Heart right ventricle (tissue), 16 donors: ENCODE data around the gene ARRDC3. TPM values are rescaled to one million over a fixed set of nuclear protein-coding genes. Genes with fewer than 3 reads are reported as not detected.

Experiments used
- ATAC-seq, 8 donors: fragments of 200-7000 bp; cut with Tn5 transposase; one replicate each; pipeline ENCODE4 v1.9.1; 2020; ENCODE audit warnings: mild to moderate bottlenecking in 8 of 8, moderate library complexity in 8 of 8, moderate number of reproducible peaks in 1 of 8
- DNase-seq, 2 donors: peaks; one replicate each; pipeline ENCODE4 v3.0.0-alpha.2; 2020
- H3K27ac ChIP-seq, 10 donors: fragments of 200-600 bp; sonication (generic) in 2 of 10; one replicate each; pipeline versions ENCODE4 v1.5.0 to v1.8.0; 2020 to 2022; ENCODE audit warnings: mild to moderate bottlenecking in 3 of 10
- H3K27me3 ChIP-seq, 7 donors: fragments of 200-600 bp; one replicate each; pipeline ENCODE4 v1.8.0; 2021 to 2022; ENCODE audit warnings: mild to moderate bottlenecking in 2 of 7
- H3K36me3 ChIP-seq, 9 donors: fragments of 200-600 bp; sonication (generic) in 1 of 9; one replicate each; pipeline versions ENCODE4 v1.5.0 to v1.8.0; 2020 to 2022; ENCODE audit warnings: mild to moderate bottlenecking in 2 of 9
- H3K4me1 ChIP-seq, 9 donors: fragments of 200-600 bp; sonication (generic) in 1 of 9; one replicate each; pipeline versions ENCODE4 v1.5.0 to v1.8.0; 2020 to 2022; ENCODE audit warnings: mild to moderate bottlenecking in 4 of 9
- H3K4me3 ChIP-seq, 10 donors: fragments of 200-600 bp; sonication (generic) in 2 of 10; one replicate each; pipeline versions ENCODE4 v1.5.0 to v1.8.0; 2020 to 2022; ENCODE audit warnings: mild to moderate bottlenecking in 7 of 10, moderate library complexity in 2 of 10
- H3K9me3 ChIP-seq, 11 donors: fragments of 200-600 bp in 10 of 11; sonication (generic) in 2 of 11; one replicate each; pipeline versions ENCODE4 v1.5.0 to v1.8.0; 2013 to 2022; ENCODE audit warnings: mild to moderate bottlenecking in 2 of 11, control low read depth in 1 of 11, moderate library complexity in 1 of 11
- WGBS, 2 donors: extraction: QIAGEN DNeasy Blood & Tissue Kit; methylation state at CpG; one replicate each; pipeline ENCODE4 v1.1.7; 2013; ENCODE audit warnings: inconsistent platforms in 1 of 2; 5-methylcytosine and 5-hydroxymethylcytosine counted together
- intact Hi-C, 10 donors: fragments of 100-400 bp; cut with DNase I; formaldehyde crosslinking; loops; one replicate each; pipeline versions ENCODE4 v1.11.1 to v1.14.2; 2022
- polyA plus RNA-seq, 2 donors: library from polyadenylated mRNA; stranded (reverse); fragments of 200-250 nt; gene quantifications; one replicate each; pipeline ENCODE4 v1.2.3, GENCODE V29; 2013
- total RNA-seq, 10 donors: library from RNA; stranded (reverse); fragmentation: NEBNext Ultra II Directional in 3 of 10; extraction: Animal tissue kit (Norgen Biotek cat#: 25700) in 3 of 10; gene quantifications; one replicate each; pipeline versions ENCODE4 v1.2.1 to v1.2.4, GENCODE V29; 2021 to 2023
- TF ChIP-seq, protein P1 (sequence below), 9 donors: fragments of 200-600 bp; sonication (generic) in 2 of 9; IDR thresholded peaks; one replicate each; pipeline versions ENCODE4 v1.5.0 to v1.8.0; 2021 to 2022; ENCODE audit warnings: antibody characterized with exemption in 9 of 9, mild to moderate bottlenecking in 5 of 9, moderate library complexity in 1 of 9
- donor health status: Arrhythmogenic right ventricular cardiomyopathy.
- donor health status: ischemic (EF 13 %, LVEDD 7.1; RV severe dilation, severe dysfunction).
- donor health status: healthy with polysubstance abuse.
- donor health status: DM: no; HTN: yes; CAD: no.
- donor health status: DM: no; HTN: no; CAD: no.
- donor health status: ischemic (EF 25% LVEDD 6.9; RV normal size, moderate dysfunction).
- donor health status: ischemic (EF 25% LVEDD 5.7; RV mildly dilated, moderate dysfunction).
- donor health status: healthy.
- donor health status: DM: yes; HTN: yes; CAD: no.
- donor health status: Ischemic cardiomyopathy.
- donor health status: ischemic (EF 35%, LVEDD 5.7; RV mildly dilated, moderate dysfunction).
- donor health status: nonischemic (EF 11% LVEDD 7.7; RV severe dilation, severe dysfunction).
- donor health status: DM: yes; HTN: yes; CAD: no.
- donor health status: PGD.
- donor health status: ischemic (EF 29% LVEDD 5.4; RV normal size, mild dysfunction).
- donor health status: nonischemic (EF 23%, LVEDD 6.1; RV moderate dilation, normal function).

Gene ARRDC3
- total and polyA plus RNA-seq, 12 donors: 4.8 to 61.5 (median 17.7) TPM

DNA sequence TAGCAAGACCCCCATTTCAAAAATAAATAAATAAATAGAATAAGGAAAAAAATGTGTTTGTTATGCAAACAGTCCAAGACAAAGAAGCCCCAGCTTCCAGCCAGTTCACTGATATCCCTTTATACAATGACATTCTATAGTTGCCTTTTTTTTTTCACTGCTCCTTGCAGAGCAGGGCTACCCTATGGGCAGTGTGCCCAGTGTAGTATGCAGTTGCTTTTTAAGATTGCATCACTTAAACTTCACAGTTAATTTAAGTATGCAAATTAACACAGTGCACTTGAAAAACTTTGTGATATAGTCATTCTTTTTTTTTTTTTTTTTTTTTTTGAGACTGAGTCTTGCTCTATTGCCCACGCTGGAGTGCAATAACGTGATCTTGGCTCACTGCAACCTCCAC lies 40.8 kb upstream of the ARRDC3 start:
- Histone ChIP-seq H3K4me3 (no peak overlapping the region), H3K27ac (no peak overlapping the region), H3K9me3 (peaks cover 0 to 6% (median 0%) of the 10 kb centered on the region in 11 donors), H3K4me1 (no peaks in the 10 kb centered on the region), H3K27me3 (no peaks in the 10 kb centered on the region), H3K36me3 (no peaks in the 10 kb centered on the region)
- no peak for ATAC-seq
- TF ChIP-seq, protein P1, sequence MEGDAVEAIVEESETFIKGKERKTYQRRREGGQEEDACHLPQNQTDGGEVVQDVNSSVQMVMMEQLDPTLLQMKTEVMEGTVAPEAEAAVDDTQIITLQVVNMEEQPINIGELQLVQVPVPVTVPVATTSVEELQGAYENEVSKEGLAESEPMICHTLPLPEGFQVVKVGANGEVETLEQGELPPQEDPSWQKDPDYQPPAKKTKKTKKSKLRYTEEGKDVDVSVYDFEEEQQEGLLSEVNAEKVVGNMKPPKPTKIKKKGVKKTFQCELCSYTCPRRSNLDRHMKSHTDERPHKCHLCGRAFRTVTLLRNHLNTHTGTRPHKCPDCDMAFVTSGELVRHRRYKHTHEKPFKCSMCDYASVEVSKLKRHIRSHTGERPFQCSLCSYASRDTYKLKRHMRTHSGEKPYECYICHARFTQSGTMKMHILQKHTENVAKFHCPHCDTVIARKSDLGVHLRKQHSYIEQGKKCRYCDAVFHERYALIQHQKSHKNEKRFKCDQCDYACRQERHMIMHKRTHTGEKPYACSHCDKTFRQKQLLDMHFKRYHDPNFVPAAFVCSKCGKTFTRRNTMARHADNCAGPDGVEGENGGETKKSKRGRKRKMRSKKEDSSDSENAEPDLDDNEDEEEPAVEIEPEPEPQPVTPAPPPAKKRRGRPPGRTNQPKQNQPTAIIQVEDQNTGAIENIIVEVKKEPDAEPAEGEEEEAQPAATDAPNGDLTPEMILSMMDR (IDR thresholded peaks at IDR 0.05): no peak
- intact Hi-C loops: loop anchor here in 2 of 10 donors (5.0 to 10.0 kb wide), 2 partner anchors 557 to 559 kb away; no protein-coding TSS in a partner anchor
- 100% methylated on average over 2 of the region's 2 CpGs for WGBS, 2 donors
- no peak for DNase-seq

DNA sequence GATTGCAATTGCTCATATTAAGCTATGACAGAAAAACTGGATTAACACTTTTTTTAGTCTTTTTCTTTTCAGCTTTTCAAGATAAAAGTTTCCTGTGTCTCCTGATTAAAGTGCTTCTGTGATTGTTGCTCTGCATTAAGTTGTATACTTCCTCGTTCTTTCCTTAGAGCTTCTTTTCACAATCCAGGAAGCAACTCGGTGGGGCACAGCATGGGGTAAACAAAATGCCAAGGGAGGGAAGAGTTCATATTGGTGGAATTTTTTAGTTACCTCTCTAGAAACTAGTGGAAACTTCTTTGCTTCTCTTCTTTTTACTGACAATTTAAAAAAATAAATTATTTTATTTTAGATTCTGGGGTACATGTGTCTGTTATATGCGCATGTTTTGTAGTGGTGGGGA lies 37.8 kb upstream of the ARRDC3 start:
- H3K4me1 ChIP-seq: no peaks in the 10 kb centered on the region
- no peak for DNase-seq
- H3K27ac ChIP-seq: no peak overlapping the region
- no peak overlapping the region for H3K4me3 ChIP-seq
- WGBS, 2 donors: 60 to 65% methylated on average over 3 of the region's 3 CpGs
- no peaks in the 10 kb centered on the region for H3K36me3 ChIP-seq
- peaks cover 0 to 4% (median 0%) of the 10 kb centered on the region in 11 donors for H3K9me3 ChIP-seq
- no peaks in the 10 kb centered on the region for H3K27me3 ChIP-seq
- no peak for ATAC-seq
- TF ChIP-seq, protein P1 (IDR thresholded peaks at IDR 0.05): no peak
- intact Hi-C loops: loop anchor here in 2 of 10 donors (5.0 to 10.0 kb wide), 2 partner anchors 554 to 556 kb away; no protein-coding TSS in a partner anchor

DNA sequence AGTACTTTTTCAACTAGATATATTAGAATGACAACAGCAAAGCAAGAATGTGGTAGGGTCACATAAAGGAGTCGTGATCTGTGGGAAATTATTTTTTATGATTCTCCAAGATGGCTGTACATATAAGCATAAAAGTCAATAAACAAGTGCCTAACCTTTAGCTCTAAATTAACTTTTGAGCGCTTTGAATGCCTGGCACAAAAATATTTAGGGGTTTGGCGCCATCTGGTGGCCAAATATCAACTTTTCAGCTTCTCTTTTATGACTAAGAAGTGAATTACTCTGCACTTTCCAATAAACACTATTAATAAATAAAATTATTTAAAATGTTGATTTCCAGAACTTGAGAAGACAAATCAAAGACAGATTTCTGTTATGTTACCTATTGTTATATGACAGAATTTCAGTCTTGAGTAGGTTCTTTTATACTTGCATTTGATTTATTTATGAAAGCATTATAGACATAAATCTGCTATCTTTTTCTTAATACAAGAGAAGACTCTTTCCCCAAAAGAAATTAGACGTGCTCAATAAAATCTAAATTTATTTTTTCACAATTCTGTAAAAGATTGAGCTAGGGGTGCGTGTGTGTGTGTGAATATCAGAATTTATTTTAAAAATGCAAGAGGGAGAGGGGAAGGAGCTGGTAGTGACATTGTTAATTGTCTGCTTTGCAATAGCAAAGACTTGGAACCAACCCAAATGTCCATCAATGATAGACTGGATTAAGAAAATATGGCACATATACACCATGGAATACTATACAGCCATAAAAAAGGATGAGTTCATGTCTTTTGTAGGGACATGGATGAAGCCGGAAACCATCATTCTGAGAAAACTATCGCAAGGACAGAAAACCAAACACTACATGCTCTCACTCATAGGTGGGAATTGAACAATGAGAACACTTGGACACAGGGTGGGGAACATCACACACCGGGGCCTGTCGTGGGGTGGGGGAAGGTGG lies 36.7 kb upstream of the ARRDC3 start:
- H3K27ac ChIP-seq: no peak overlapping the region
- H3K36me3 ChIP-seq: no peaks in the 10 kb centered on the region
- H3K27me3 ChIP-seq: no peaks in the 10 kb centered on the region
- no peak overlapping the region for H3K4me3 ChIP-seq
- WGBS, 2 donors: 55% methylated on average over 9 of the region's 9 CpGs
- H3K4me1 ChIP-seq: no peaks in the 10 kb centered on the region
- intact Hi-C loops: loop anchor here (1.0 to 10.0 kb wide), 9 partner anchors 483 to 555 kb away; no protein-coding TSS in a partner anchor
- peaks cover 0 to 4% (median 0%) of the 10 kb centered on the region in 11 donors for H3K9me3 ChIP-seq
- TF ChIP-seq, protein P1 (IDR thresholded peaks at IDR 0.05): peak; percentile 63 to 86 (median 81)
- no peak for ATAC-seq
- DNase-seq: peak; percentile 17 to 43

DNA sequence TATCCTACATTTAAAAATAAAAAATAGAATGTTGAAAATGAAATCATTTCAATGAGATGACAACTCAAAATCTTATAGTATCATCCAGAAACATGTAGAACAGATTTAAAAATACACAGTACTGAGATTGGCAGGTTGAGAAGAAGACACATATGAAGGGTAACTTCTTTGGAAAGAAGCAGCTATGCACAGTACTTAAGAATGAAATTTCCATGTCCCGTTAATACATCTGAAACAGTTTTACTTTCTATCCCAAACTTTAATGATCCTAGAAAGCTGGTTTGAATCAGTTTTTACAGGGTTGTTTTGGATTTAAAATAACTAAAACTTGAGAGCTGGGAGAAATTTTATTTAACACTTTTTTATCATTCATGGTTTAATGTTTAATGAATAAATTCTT lies 36.0 kb upstream of the ARRDC3 start:
- 94 to 95% methylated on average over 1 of the region's 1 CpG for WGBS, 2 donors

More for the DNA sequence above, 36.0 kb upstream of the ARRDC3 start:
- no peaks in the 10 kb centered on the region for H3K4me1 ChIP-seq
- no peaks in the 10 kb centered on the region for H3K36me3 ChIP-seq
- no peak overlapping the region for H3K27ac ChIP-seq
- no peak overlapping the region for H3K4me3 ChIP-seq
- intact Hi-C loops: loop anchor here in 9 of 10 donors (1.0 to 10.0 kb wide), 8 partner anchors 482 to 553 kb away; no protein-coding TSS in a partner anchor
- no peak for ATAC-seq
- TF ChIP-seq, protein P1 (IDR thresholded peaks at IDR 0.05): no peak
- no peaks in the 10 kb centered on the region for H3K27me3 ChIP-seq
- no peak for DNase-seq
- H3K9me3 ChIP-seq: peaks cover 0 to 4% (median 0%) of the 10 kb centered on the region in 11 donors
